Epithelial cell of esophagus (primary cell): Measurements from ENCODE around the gene EXOC1.
A peak's percentile ranks its signal among the peaks of the same experiment; 100 is the strongest.

Source experiments
- DNase-seq: peaks from one replicate; pipeline ENCODE4 v3.0.0; 2010; ENCODE audit warnings: low read depth
- H3K4me3 ChIP-seq: 2 replicates; pipeline ENCODE4 v1.5.1; 2011; ENCODE audit warnings: mild to moderate bottlenecking, low read length, control low read depth
- CTCF ChIP-seq: IDR thresholded peaks from 2 replicates; pipeline ENCODE4 v1.5.1; 2011; ENCODE audit warnings: low read depth, mild to moderate bottlenecking, low read length, control low read depth, inconsistent platforms; ENCODE audit not compliant: insufficient read depth; ENCODE audit errors: missing control alignments

EXOC1 gene

GRCh38 chr4:55947254-55947882 lies 93.9 kb downstream of the EXOC1 start:
- TF ChIP-seq CTCF = no peak
- DNase-seq = no peak

DNA sequence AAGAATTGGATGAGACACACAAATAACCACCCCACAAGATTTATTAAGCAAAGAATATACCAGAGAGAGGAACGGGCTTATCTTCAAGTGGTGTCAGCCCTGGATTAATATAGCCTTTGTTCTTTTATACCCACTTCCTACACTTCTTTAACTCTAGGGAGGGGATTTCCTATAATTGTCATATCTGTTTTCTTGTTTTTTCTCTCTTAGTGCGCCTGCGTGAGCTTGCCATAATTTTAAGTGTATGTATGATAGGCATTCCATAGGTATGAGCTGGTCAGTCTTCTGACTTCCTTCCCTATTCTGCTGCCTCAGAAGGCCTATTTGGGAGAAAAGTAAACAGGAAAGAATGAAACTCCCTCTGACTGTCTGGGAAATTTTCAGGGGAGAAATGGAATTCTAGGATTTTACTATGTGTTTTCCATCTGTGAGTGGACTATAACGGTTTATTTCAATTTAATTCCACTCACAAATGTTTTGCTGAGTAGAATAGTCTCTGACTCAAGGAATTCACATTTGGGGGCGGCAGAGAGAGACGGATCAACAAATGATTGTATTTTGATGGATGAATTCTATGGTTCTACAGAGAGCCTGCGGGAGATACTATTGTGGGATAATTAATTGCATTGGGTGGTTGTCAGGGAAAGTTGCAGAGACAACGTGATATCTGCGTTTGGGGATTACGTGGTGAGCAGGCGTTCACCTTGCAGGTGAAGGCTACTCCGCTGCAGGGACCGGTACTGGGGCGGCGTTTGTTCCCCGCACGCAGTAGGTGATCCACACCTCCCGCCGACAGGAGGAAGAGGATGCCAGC lies 94.7 kb downstream of the EXOC1 start:
- peak overlapping the region; percentile 64 for H3K4me3 ChIP-seq
- peak; percentile 94 for DNase-seq
- no peak for TF ChIP-seq CTCF

More at GRCh38 chr4:55947254-55947882, 93.9 kb downstream of the EXOC1 start:
- H3K4me3 ChIP-seq = no peak overlapping the region

GRCh38 chr4:55948726-55949481 lies 95.5 kb downstream of the EXOC1 start, which contains the start of gene CEP135:
CEP135 (plus strand) TSS chr4:55948945; CDS start chr4:55952131, 3,186 bp downstream.
- DNase-seq = peak; percentile 92
- peak within 1 kb of the TSS; percentile 64 for H3K4me3 ChIP-seq
- peak; percentile 66 for TF ChIP-seq CTCF

- DNase-seq = no peak
- TF ChIP-seq CTCF = no peak
- peak overlapping the region; percentile 64 for H3K4me3 ChIP-seq
These were observed 96.0 kb downstream of the EXOC1 start for GRCh38 chr4:55949482-55949802.

- no peak for DNase-seq
- no peak overlapping the region for H3K4me3 ChIP-seq
- no peak for TF ChIP-seq CTCF
These were observed 97.9 kb downstream of the EXOC1 start for GRCh38 chr4:55951191-55951922.
